GM10266 (cell line): Measurements from ENCODE around the gene OR6B2.

Experiments used
- DNase-seq: peaks from one replicate; pipeline ENCODE4 v3.0.0; 2012; ENCODE audit errors: extremely low spot score
- TF ChIP-seq, protein P1 (sequence below): IDR thresholded peaks from 2 replicates; pipeline ENCODE4 v1.5.1; 2012; ENCODE audit warnings: mild to moderate bottlenecking, low read depth; ENCODE audit not compliant: control insufficient read depth, insufficient read depth; ENCODE audit errors: missing control alignments

Gene OR6B2

DNA sequence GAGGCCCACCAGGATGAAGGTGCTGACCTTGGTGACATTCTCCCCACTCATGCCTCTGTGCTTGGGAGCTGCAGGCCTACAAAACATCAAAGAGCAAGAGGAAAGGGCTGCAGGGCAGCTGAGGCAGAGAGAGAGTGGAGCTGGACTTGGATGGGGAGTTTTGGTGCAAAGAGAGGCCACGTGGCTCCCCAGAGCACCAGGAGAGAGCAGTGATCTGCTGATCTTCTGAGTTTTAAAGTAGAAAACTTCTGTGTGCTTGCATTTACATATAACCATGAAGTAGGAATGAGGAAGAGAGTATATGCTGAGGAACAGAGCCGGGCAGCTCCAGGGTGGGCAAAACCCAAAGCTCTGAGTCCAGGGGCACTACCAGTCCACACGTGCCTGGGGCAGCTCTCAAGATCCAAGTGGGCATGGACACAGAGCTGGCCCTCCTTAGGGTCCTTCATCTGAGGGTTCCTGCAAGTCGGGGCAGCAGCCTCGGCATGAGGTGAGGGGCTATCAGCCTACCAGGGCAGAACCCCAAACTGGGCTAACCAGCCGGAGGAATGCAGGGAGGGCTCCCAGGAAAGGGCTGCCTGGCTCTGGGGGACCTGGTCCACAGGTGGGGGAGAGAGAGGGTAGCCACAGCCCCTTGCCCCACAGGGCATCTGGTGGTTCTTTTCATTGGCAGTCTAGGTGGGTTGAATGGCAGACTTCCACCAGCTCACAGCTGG is at the start of gene OR6B2:
Gene OR6B2, minus strand, starts transcription at position 51 of the 716 bp plus-strand sequence. Its CDS starts 0 bp downstream, at position 51.
- TF ChIP-seq, protein P1, sequence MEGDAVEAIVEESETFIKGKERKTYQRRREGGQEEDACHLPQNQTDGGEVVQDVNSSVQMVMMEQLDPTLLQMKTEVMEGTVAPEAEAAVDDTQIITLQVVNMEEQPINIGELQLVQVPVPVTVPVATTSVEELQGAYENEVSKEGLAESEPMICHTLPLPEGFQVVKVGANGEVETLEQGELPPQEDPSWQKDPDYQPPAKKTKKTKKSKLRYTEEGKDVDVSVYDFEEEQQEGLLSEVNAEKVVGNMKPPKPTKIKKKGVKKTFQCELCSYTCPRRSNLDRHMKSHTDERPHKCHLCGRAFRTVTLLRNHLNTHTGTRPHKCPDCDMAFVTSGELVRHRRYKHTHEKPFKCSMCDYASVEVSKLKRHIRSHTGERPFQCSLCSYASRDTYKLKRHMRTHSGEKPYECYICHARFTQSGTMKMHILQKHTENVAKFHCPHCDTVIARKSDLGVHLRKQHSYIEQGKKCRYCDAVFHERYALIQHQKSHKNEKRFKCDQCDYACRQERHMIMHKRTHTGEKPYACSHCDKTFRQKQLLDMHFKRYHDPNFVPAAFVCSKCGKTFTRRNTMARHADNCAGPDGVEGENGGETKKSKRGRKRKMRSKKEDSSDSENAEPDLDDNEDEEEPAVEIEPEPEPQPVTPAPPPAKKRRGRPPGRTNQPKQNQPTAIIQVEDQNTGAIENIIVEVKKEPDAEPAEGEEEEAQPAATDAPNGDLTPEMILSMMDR, result no peak

DNA sequence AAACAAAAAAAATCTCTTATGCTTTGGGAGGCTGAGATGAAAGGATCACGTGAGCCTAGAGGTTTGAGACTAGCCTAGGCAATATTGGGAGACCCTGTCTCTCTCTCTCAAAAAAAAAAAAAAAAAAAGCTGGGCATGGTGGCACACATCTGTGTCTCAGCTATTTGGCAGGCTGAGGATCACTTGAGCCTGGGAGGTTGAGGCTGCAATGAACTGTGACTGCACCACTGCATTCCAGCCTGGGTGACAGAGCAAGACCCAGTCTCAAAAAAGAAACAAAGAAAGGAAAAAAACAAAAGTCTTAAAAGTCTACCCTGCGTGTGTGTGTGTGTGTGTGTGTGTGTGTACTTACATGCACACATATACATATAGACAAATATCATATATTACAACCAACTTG is 48.4 kb upstream of the OR6B2 start:
- TF ChIP-seq, protein P1, result no peak
- no peak for DNase-seq

More for the DNA sequence above, at the start of gene OR6B2:
- no peak for DNase-seq

DNA sequence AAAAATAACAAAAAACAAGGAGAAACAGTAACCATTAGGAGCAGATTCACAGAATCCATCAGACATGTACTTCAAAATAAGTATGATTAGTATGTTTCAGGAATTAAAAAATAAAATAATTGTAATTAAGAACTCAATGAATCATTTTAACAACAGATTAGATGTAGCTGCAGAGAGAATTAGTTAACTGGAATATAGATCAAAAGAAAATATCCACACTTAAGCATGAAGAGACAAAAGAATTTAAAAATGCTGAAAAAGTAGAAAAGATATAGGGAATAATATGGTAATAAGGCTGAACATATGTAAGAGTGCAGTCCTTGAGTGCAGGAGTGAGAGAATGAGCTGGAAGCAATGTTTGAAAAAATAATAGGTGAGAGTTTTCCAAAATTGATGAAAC is 47.2 kb upstream of the OR6B2 start:
- TF ChIP-seq, protein P1, result no peak
- DNase-seq, result no peak

DNA sequence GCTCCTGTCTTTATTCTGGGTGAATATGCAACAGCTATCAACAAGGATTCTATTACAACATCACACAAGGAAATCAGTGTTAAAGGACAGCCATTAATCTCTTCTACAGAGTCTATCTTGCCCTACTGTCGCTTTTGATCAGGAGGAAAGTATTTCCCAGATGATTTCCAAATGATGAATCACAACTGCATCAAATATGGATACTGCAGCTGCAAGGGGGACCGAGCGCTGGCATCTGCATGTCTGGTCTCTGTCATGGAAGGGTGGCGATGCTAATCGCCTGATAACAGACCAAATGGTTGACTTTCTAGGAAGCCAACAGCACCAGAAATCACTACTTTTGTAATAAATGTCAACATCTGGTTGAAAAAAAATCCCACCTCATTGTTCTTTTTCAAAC is 44.3 kb upstream of the OR6B2 start:
- TF ChIP-seq, protein P1, result no peak

DNA sequence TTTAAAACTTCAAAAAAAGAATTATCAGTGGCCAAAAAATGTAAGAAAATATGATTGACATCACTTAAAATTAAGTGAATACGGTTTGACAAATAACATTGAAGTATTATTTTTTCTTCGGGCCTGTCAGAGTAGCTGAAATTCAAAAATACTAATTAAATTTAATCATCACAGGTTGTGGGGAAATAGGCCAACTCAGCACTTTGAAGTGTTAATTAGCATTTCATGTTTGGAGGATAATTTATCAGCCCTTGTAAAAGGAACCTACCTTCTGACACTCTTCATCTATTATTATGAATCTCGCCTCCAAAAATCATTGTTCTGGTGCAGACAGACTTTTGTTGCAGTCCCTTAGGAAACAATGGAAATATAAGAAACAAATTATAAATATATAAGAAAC is 40.7 kb upstream of the OR6B2 start:
- TF ChIP-seq, protein P1, result no peak
- no peak for DNase-seq

More for the DNA sequence above, 44.3 kb upstream of the OR6B2 start:
- DNase-seq, result no peak

DNA sequence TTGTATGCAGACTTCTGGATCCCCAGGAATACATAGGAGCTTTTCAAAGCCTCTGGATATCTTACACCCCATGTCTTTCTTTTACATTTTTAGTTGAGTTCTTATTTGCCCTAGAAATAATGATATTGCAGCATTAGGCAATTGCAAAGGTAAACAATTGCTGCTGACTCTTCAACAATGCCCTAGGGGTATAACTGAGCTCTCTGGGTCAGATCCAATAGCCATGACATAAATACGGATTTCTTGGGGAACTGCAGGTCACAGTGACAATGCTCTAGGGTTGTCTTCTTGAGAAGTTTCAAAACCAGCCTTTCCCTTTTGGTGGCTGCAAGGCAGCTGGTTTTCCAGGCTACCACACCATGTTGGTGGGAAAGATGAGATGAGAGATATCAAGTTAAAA is 39.6 kb upstream of the OR6B2 start:
- TF ChIP-seq, protein P1, result no peak
- DNase-seq, result no peak

DNA sequence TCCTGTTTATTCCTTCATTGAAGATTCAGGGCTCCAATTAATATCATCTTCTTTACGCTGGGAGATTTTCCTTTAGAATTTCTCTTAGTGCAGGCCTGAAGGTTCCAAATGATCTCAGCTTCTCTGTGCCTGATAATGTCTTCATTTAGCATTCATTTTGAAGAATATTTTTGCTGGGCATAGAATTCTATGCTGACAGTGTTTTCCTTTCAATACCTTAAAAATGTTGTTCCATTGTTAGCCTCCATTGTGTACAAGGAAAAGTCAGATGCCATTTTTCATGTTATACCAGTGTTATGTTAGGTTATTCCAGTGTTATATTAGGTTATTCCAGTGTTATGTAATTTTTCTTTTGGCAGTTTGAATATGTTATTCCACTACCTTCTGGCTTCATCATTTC is 38.0 kb upstream of the OR6B2 start:
- no peak for DNase-seq
- TF ChIP-seq, protein P1, result no peak
